ENCODE measurements around the gene COMT.

GRCh38 chr22:19917389-19918138, 24.0 kb upstream of the COMT start:
- TF ChIP-seq POLR2AphosphoS5 (IDR thresholded peaks at IDR 0.05; ENCODE audit: low read depth, low read length) (no peak), REST (IDR thresholded peaks at IDR 0.05; ENCODE audit: insufficient read depth in 1 of 2, low read depth in 2 of 2, low read length in 1 of 2) (no peak)
- TF ChIP-seq, protein P1, sequence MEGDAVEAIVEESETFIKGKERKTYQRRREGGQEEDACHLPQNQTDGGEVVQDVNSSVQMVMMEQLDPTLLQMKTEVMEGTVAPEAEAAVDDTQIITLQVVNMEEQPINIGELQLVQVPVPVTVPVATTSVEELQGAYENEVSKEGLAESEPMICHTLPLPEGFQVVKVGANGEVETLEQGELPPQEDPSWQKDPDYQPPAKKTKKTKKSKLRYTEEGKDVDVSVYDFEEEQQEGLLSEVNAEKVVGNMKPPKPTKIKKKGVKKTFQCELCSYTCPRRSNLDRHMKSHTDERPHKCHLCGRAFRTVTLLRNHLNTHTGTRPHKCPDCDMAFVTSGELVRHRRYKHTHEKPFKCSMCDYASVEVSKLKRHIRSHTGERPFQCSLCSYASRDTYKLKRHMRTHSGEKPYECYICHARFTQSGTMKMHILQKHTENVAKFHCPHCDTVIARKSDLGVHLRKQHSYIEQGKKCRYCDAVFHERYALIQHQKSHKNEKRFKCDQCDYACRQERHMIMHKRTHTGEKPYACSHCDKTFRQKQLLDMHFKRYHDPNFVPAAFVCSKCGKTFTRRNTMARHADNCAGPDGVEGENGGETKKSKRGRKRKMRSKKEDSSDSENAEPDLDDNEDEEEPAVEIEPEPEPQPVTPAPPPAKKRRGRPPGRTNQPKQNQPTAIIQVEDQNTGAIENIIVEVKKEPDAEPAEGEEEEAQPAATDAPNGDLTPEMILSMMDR (IDR thresholded peaks at IDR 0.05), result no peak

All from Panc1 (cell line).